WTC11 (cell line): ENCODE results near the gene TLK1. TPM values are rescaled to one million over a fixed set of nuclear protein-coding genes. Genes with fewer than 3 reads are reported as not detected.
A peak's percentile ranks its signal among the peaks of the same experiment; 100 is the strongest.
"Not testable (repeated sequence)": the region's sequence is repeated elsewhere in the genome, so short reads cannot be mapped to it uniquely, and the experiment has no call there.

Experiments used
- ATAC-seq: fragments of 200-7000 bp; cut with Tn5 transposase; 2 replicates; pipeline ENCODE4 v1.10.0; 2021; ENCODE audit warnings: mild to moderate bottlenecking, moderate library complexity
- CTCF ChIA-PET: fragments of 300-600 bp; sonication (Branson Sonifier 250); formaldehyde crosslinking; loops from one replicate; lab custom pipeline; 2021; ENCODE audit warnings: antibody characterized with exemption; lab: Charles Lee
- POLR2A ChIA-PET: fragments of 350-600 bp; sonication (Branson Sonifier 250); formaldehyde crosslinking; loops from one replicate; lab custom pipeline; 2021; ENCODE audit warnings: antibody characterized with exemption; lab: Charles Lee
- DNase-seq: peaks from one replicate; pipeline ENCODE4 v3.0.0; 2021; ENCODE audit warnings: low spot score
- H3K27ac Mint-ChIP-seq: 2 replicates; pipeline ENCODE4 v1.8.0; 2021; ENCODE audit warnings: mixed read lengths
- H3K27me3 Mint-ChIP-seq: 2 replicates; pipeline ENCODE4 v1.8.0; 2021; ENCODE audit warnings: low read depth, mild to moderate bottlenecking, moderate library complexity, mixed read lengths
- H3K36me3 Mint-ChIP-seq: 2 replicates; pipeline ENCODE4 v1.8.0; 2021; ENCODE audit warnings: mixed read lengths
- H3K4me1 Mint-ChIP-seq: 2 replicates; pipeline ENCODE4 v1.8.0; 2022; ENCODE audit warnings: mixed read lengths
- H3K4me3 Mint-ChIP-seq: 2 replicates; pipeline ENCODE4 v1.8.0; 2021; ENCODE audit warnings: mild to moderate bottlenecking, moderate library complexity, mixed read lengths
- H3K9me3 Mint-ChIP-seq: 2 replicates; pipeline ENCODE4 v1.8.0; 2021; ENCODE audit warnings: mixed read lengths
- ATF2 ChIP-seq: sonication (generic); formaldehyde crosslinking; IDR thresholded peaks from 2 replicates; pipeline ENCODE4 v1.8.1; 2022; ENCODE audit warnings: low read depth, missing genetic modification reagents, borderline replicate concordance
- EMX1 ChIP-seq: fragments of 250-450 bp; sonication (Bioruptor Pico); IDR thresholded peaks from 2 replicates; pipeline ENCODE4 v1.8.0; 2021; ENCODE audit warnings: mild to moderate bottlenecking
- ETV6 ChIP-seq: sonication (generic); formaldehyde crosslinking; IDR thresholded peaks from 2 replicates; pipeline ENCODE4 v1.8.1; 2022; ENCODE audit warnings: mild to moderate bottlenecking, missing genetic modification reagents
- FOXK1 ChIP-seq: sonication (generic); formaldehyde crosslinking; IDR thresholded peaks from 2 replicates; pipeline ENCODE4 v1.8.0; 2022; ENCODE audit warnings: mild to moderate bottlenecking, moderate library complexity, missing genetic modification reagents
- GRHL2 ChIP-seq: fragments of 250-450 bp; sonication (Bioruptor Pico); IDR thresholded peaks from 2 replicates; pipeline ENCODE4 v1.8.0; 2022; ENCODE audit warnings: mild to moderate bottlenecking, moderate library complexity; ENCODE audit not compliant: insufficient replicate concordance, severe bottlenecking
- JAZF1 ChIP-seq: fragments of 250-450 bp; sonication (Bioruptor Pico); IDR thresholded peaks from 2 replicates; pipeline ENCODE4 v1.9.0; 2021; ENCODE audit warnings: moderate library complexity, mild to moderate bottlenecking, inconsistent platforms
- NR2C2 ChIP-seq: sonication (generic); formaldehyde crosslinking; IDR thresholded peaks from 2 replicates; pipeline ENCODE4 v1.8.0; 2022; ENCODE audit warnings: mild to moderate bottlenecking, missing genetic modification reagents
- PRRX2 ChIP-seq: fragments of 250-450 bp; sonication (Bioruptor Pico); IDR thresholded peaks from 2 replicates; pipeline ENCODE4 v1.8.0; 2021; ENCODE audit warnings: mild to moderate bottlenecking
- SMAD3 ChIP-seq: sonication (generic); formaldehyde crosslinking; IDR thresholded peaks from 2 replicates; pipeline ENCODE4 v1.8.0; 2022; ENCODE audit warnings: missing genetic modification reagents, mild to moderate bottlenecking, borderline replicate concordance
- SOX15 ChIP-seq: fragments of 250-450 bp; sonication (Bioruptor Pico); IDR thresholded peaks from 2 replicates; pipeline ENCODE4 v1.9.0; 2021; ENCODE audit warnings: mild to moderate bottlenecking
- ZNF263 ChIP-seq: sonication (generic); formaldehyde crosslinking; IDR thresholded peaks from 2 replicates; pipeline ENCODE4 v1.8.1; 2022; ENCODE audit warnings: low read depth, mild to moderate bottlenecking, moderate library complexity, missing genetic modification reagents
- ZNF317 ChIP-seq: sonication (generic); formaldehyde crosslinking; IDR thresholded peaks from 2 replicates; pipeline ENCODE4 v1.8.1; 2023; ENCODE audit warnings: low read depth, mild to moderate bottlenecking, moderate library complexity, missing genetic modification reagents, borderline replicate concordance
- ZNF416 ChIP-seq: fragments of 250-450 bp; sonication (Bioruptor Pico); IDR thresholded peaks from 2 replicates; pipeline ENCODE4 v1.9.0; 2021; ENCODE audit warnings: mild to moderate bottlenecking, inconsistent platforms
- total RNA-seq: library from RNA; stranded (reverse); gene quantifications from 3 replicates; pipeline ENCODE4 v1.2.3, GENCODE V29; 2021
- TF ChIP-seq, protein P1 (sequence below): sonication (generic); formaldehyde crosslinking; conservative IDR thresholded peaks from 2 replicates; pipeline ENCODE4 v1.8.1; 2023; ENCODE audit warnings: mild to moderate bottlenecking, low read depth, missing genetic modification reagents, moderate library complexity
- TF ChIP-seq, protein P2 (sequence below): sonication (generic); formaldehyde crosslinking; IDR thresholded peaks from 2 replicates; pipeline ENCODE4 v1.8.1; 2023; ENCODE audit warnings: mild to moderate bottlenecking, missing genetic modification reagents
- TF ChIP-seq, protein P3 (sequence below): fragments of 250-450 bp; sonication (Bioruptor Pico); conservative IDR thresholded peaks from 2 replicates; pipeline ENCODE4 v1.9.0; 2021; ENCODE audit warnings: mild to moderate bottlenecking

Gene TLK1
- total RNA-seq, 1 experiment from 2014 or later, result 91.1 TPM

- Mint-ChIP-seq H3K36me3 (no peaks in the 10 kb centered on the region), H3K9me3 (no peaks in the 10 kb centered on the region), H3K27ac (peak overlapping the region; percentile 64), H3K4me1 (peaks cover 30% of the 10 kb centered on the region), H3K27me3 (no peaks in the 10 kb centered on the region), H3K4me3 (no peak overlapping the region)
- ATAC-seq (no peak), DNase-seq (no peak)
- CTCF ChIA-PET, result interaction anchor here (1.7 kb wide), 1 partner anchor 253 kb away, joined by 4 read pairs; no protein-coding TSS in a partner anchor
- TF ChIP-seq FOXK1 (CRISPR knock-in tag) (no peak), NR2C2 (no peak), EMX1 (CRISPR knock-in tag) (no peak), SMAD3 (CRISPR knock-in tag) (no peak), ZNF416 (CRISPR knock-in tag) (no peak), PRRX2 (no peak)
- TF ChIP-seq, protein P1, sequence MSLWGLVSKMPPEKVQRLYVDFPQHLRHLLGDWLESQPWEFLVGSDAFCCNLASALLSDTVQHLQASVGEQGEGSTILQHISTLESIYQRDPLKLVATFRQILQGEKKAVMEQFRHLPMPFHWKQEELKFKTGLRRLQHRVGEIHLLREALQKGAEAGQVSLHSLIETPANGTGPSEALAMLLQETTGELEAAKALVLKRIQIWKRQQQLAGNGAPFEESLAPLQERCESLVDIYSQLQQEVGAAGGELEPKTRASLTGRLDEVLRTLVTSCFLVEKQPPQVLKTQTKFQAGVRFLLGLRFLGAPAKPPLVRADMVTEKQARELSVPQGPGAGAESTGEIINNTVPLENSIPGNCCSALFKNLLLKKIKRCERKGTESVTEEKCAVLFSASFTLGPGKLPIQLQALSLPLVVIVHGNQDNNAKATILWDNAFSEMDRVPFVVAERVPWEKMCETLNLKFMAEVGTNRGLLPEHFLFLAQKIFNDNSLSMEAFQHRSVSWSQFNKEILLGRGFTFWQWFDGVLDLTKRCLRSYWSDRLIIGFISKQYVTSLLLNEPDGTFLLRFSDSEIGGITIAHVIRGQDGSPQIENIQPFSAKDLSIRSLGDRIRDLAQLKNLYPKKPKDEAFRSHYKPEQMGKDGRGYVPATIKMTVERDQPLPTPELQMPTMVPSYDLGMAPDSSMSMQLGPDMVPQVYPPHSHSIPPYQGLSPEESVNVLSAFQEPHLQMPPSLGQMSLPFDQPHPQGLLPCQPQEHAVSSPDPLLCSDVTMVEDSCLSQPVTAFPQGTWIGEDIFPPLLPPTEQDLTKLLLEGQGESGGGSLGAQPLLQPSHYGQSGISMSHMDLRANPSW (CRISPR knock-in tag), result no peak
- POLR2A ChIA-PET, result interaction anchor here (1.2 kb wide), 1 partner anchor 59 kb away, joined by 3 read pairs; no protein-coding TSS in a partner anchor
Measured at GRCh38 chr2:171163261-171163660, 2.6 kb upstream of the TLK1 start.

GRCh38 chr2:171162522-171163197 is 2.0 kb upstream of the TLK1 start:
- ChIA-PET CTCF (interaction anchor here (1.7 kb wide), 1 partner anchor 253 kb away, joined by 4 read pairs; no protein-coding TSS in a partner anchor), POLR2A (interaction anchor here (1.2 kb wide), 1 partner anchor 59 kb away, joined by 3 read pairs; no protein-coding TSS in a partner anchor)
- DNase-seq, ATAC-seq, H3K27me3 Mint-ChIP-seq, H3K36me3 Mint-ChIP-seq, H3K9me3 Mint-ChIP-seq: not testable (repeated sequence)
- peak overlapping the region; percentile 78 for H3K4me3 Mint-ChIP-seq
- peak overlapping the region; percentile 64 for H3K27ac Mint-ChIP-seq
- H3K4me1 Mint-ChIP-seq, result peaks cover 36% of the 10 kb centered on the region

DNA sequence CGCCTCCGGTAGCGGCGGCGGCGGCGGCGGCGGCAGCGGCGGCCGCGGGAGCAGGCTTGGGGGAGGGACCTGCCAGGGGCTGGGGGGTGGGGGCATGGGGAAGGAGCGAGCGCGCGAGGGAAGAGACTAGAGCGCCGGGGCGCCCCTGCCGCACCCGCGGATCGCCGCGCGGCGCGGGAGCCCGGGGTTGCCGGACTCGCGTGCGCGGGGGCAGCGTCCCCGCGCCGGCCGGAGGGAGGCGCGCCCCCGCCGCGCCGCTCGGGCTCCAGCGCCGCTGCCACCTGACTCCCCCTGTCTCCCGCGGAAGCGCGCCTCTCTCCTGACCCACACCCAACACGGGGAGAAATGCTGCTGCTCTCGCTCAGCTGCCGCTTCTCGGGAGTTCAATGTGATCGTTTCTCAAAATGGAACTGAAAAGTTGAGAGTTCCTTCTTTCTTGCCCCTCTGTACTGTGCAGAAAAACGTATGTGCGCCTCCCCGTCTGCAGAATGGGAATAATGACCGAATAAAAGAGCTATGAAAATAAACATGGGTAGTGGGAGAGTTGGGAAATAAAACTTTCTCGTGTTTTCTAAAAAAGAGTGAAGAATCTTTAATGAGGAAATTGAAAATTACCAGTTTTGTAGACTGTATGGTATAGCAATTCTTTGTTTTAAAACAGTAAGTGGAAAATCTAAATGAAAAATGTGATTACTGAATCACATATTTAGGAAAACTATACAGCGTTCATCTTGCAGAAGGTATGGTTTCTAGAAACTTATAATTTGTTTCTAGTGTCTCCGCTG is 455 bp upstream of the TLK1 start:
- Mint-ChIP-seq H3K36me3 (no peaks in the 10 kb centered on the region), H3K9me3 (no peaks in the 10 kb centered on the region), H3K27me3 (no peaks in the 10 kb centered on the region), H3K4me3 (peak overlapping the region; percentile 78), H3K27ac (peak overlapping the region; percentile 97), H3K4me1 (peaks cover 46% of the 10 kb centered on the region)
- POLR2A ChIA-PET, result interaction anchor here (1.0 kb wide), 1 partner anchor 14 kb away, joined by 3 read pairs; no protein-coding TSS in a partner anchor
- DNase-seq (peak; percentile 50), ATAC-seq (peak; percentile 36)
- no peak for TF ChIP-seq ATF2 (CRISPR knock-in tag)
- CTCF ChIA-PET, result no interaction called here

DNA sequence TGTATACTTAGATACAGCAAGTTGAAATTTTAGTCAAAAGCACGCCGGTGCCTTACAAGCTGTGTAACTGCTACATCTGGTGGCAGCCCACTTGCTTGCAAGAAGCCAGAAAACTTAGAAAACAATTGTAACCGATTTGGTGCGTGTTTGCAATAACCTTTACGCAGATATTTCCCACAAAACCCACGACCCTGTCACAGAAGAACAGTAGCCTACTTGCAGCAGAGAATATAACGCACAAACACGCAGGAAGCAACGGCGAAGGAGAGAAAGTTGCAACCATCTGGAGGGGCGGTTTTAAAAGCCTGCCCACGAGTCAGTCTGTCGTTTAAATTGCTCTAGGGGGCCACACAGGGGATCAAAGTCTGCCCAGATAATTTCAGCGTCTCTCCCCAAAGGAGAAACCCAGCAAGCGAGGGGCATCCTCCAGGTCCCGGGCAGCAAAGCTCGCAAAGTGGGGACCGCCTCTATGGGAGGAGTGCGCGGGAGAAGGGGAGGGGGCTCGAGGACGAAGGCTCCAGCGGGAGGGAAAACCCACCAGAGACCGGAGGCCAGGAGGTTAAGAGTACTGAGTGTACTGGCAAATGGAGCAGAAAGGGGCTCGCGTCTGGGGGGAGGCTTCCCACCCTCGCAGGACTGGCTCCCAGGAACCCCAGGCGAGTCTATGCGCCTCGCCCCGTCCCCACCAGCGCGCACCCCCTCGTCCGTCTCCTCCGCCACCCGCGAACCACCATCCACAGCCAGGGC is 1.1 kb downstream of the TLK1 start:
- Mint-ChIP-seq H3K27ac (peak overlapping the region; percentile 97), H3K9me3 (no peaks in the 10 kb centered on the region), H3K4me1 (peaks cover 61% of the 10 kb centered on the region), H3K4me3 (peak overlapping the region; percentile 98), H3K27me3 (no peaks in the 10 kb centered on the region), H3K36me3 (no peaks in the 10 kb centered on the region)
- ChIA-PET CTCF (interaction anchor here (1.2 kb wide), 1 partner anchor 12 kb away, joined by 3 read pairs; no protein-coding TSS in a partner anchor), POLR2A (interaction anchor here (0.6 to 0.9 kb wide), 2 partner anchors 102 to 364 kb away, joined by 3 to 4 read pairs; no protein-coding TSS in a partner anchor)
- peak; percentile 30 for DNase-seq
- ATAC-seq, result peak; percentile 21
- TF ChIP-seq PRRX2, result no peak
- TF ChIP-seq JAZF1 (CRISPR knock-in tag), result no peak
- TF ChIP-seq SMAD3 (CRISPR knock-in tag), result 0 out of 2 replicates have a peak, but pooled peaks have one; percentile 35
- no peak for TF ChIP-seq GRHL2 (CRISPR knock-in tag)
- 0 out of 2 replicates have a peak, but pooled peaks have one; percentile 36 for TF ChIP-seq ZNF263
- TF ChIP-seq ETV6 (CRISPR knock-in tag), result no peak
- no peak for TF ChIP-seq ZNF317 (CRISPR knock-in tag)
- TF ChIP-seq, protein P2, sequence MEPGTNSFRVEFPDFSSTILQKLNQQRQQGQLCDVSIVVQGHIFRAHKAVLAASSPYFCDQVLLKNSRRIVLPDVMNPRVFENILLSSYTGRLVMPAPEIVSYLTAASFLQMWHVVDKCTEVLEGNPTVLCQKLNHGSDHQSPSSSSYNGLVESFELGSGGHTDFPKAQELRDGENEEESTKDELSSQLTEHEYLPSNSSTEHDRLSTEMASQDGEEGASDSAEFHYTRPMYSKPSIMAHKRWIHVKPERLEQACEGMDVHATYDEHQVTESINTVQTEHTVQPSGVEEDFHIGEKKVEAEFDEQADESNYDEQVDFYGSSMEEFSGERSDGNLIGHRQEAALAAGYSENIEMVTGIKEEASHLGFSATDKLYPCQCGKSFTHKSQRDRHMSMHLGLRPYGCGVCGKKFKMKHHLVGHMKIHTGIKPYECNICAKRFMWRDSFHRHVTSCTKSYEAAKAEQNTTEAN, result 0 out of 2 replicates have a peak, but pooled peaks have one; percentile 34
- TF ChIP-seq, protein P3, sequence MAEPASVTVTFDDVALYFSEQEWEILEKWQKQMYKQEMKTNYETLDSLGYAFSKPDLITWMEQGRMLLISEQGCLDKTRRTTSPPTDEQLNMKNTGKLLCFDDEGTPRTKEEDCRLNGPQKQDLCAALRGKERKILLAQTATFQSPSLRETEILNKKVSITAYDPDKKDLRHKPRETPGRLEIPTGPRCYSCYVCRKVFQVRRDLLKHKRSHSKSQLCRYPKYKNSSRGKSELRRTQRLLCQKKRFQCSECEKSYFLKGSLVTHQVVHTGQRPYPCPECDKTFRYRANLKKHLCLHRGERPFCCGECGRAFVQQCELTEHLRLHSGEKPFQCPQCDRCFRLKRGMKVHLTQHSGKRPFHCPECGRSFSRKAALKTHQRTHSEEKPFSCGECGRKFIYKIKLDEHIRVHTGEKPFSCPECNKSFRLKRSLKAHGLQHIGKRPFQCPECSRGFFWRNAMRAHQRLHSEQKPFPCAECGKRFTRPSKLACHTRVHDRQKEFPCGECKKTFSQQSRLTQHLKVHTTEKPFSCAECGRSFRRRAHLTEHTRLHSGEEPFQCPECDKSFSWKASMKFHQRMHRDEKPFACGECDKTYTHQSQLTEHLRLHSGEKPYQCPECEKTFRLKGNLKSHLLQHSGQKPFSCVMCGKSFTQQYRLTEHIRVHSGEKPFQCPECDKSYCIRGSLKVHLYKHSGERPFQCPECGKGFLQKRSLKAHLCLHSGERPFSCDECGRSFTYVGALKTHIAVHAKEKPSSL (CRISPR knock-in tag), result no peak
- no peak for TF ChIP-seq SOX15 (CRISPR knock-in tag)
